ENCODE results near the gene CDHR3.

DNA sequence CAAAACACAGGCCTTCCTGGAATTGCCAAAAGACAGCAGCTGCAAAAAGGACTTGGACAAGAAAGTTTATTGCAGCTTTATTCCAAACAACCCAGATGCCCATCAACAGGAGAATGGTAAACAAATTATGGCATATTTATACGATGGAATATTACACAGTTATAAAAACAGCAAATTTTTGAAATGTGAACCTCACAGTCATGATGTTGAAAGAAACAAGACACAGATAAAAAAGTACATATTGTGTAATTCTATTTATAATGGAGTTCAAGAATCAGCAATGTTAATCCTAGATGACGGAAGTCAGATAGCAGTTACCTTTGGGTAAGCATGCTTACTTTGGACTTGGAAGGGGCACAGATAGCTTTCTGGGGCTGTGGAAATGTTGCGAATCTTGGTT lies 104.6 kb downstream of the CDHR3 start:
- TF ChIP-seq GATA3 (IDR thresholded peaks at IDR 0.05; ENCODE audit: low read depth, low read length) = no peak
- no peak for TF ChIP-seq GATA2 (IDR thresholded peaks at IDR 0.05; ENCODE audit: low read depth, low read length)
